Measurements from ENCODE around the gene EML5.

Gene EML5

GRCh38 chr14:88667555-88668273, 125.0 kb downstream of the EML5 start:
- Histone ChIP-seq H3K4me1 (ENCODE audit: control insufficient read depth, insufficient read depth, low read length) (peaks cover 6% of the 10 kb centered on the region), H3K9ac (ENCODE audit: low read length) (no peak overlapping the region), H3K36me3 (ENCODE audit: control insufficient read depth, insufficient read depth, low read length, severe bottlenecking) (no peaks in the 10 kb centered on the region), H3K27me3 (replicated peaks; ENCODE audit: control insufficient read depth, insufficient read depth, low read length) (peaks cover 6% of the 10 kb centered on the region), H3K9me3 (ENCODE audit: control insufficient read depth, low read length) (peaks cover 6% of the 10 kb centered on the region), H3K4me3 (ENCODE audit: low read length) (no peak overlapping the region)
- DNase-seq (ENCODE audit: low read depth): peak; percentile 90

GRCh38 chr14:88660056-88660455, 132.7 kb downstream of the EML5 start:
- H3K4me3 ChIP-seq (ENCODE audit: low read length): no peak overlapping the region
- no peaks in the 10 kb centered on the region for H3K36me3 ChIP-seq (ENCODE audit: control insufficient read depth, insufficient read depth, low read length, severe bottlenecking)
- H3K27me3 ChIP-seq (replicated peaks; ENCODE audit: control insufficient read depth, insufficient read depth, low read length): no peaks in the 10 kb centered on the region

GRCh38 chr14:88639221-88639620, 153.5 kb downstream of the EML5 start:
- H3K9me3 ChIP-seq (ENCODE audit: control insufficient read depth, low read length): peaks cover 17% of the 10 kb centered on the region
- no peak overlapping the region for H3K9ac ChIP-seq (ENCODE audit: low read length)
- H3K27me3 ChIP-seq (replicated peaks; ENCODE audit: control insufficient read depth, insufficient read depth, low read length): no peaks in the 10 kb centered on the region
- no peaks in the 10 kb centered on the region for H3K4me1 ChIP-seq (ENCODE audit: control insufficient read depth, insufficient read depth, low read length)
- H3K4me3 ChIP-seq (ENCODE audit: low read length): no peak overlapping the region
- no peaks in the 10 kb centered on the region for H3K36me3 ChIP-seq (ENCODE audit: control insufficient read depth, insufficient read depth, low read length, severe bottlenecking)
- no peak for DNase-seq (ENCODE audit: low read depth)

More at GRCh38 chr14:88660056-88660455, 132.7 kb downstream of the EML5 start:
- H3K9me3 ChIP-seq (ENCODE audit: control insufficient read depth, low read length): no peaks in the 10 kb centered on the region
- DNase-seq (ENCODE audit: low read depth): peak; percentile 10
- H3K4me1 ChIP-seq (ENCODE audit: control insufficient read depth, insufficient read depth, low read length): no peaks in the 10 kb centered on the region
- H3K9ac ChIP-seq (ENCODE audit: low read length): no peak overlapping the region

- peaks cover 5% of the 10 kb centered on the region for H3K4me1 ChIP-seq (ENCODE audit: control insufficient read depth, insufficient read depth, low read length)
- no peak for DNase-seq (ENCODE audit: low read depth)
- H3K9ac ChIP-seq (ENCODE audit: low read length): no peak overlapping the region
- no peaks in the 10 kb centered on the region for H3K9me3 ChIP-seq (ENCODE audit: control insufficient read depth, low read length)
- H3K36me3 ChIP-seq (ENCODE audit: control insufficient read depth, insufficient read depth, low read length, severe bottlenecking): no peaks in the 10 kb centered on the region
- H3K4me3 ChIP-seq (ENCODE audit: low read length): no peak overlapping the region
- no peaks in the 10 kb centered on the region for H3K27me3 ChIP-seq (replicated peaks; ENCODE audit: control insufficient read depth, insufficient read depth, low read length)
Measured at GRCh38 chr14:88632512-88632911, 160.2 kb downstream of the EML5 start.

- Histone ChIP-seq H3K9ac (ENCODE audit: low read length) (no peak overlapping the region), H3K9me3 (ENCODE audit: control insufficient read depth, low read length) (no peaks in the 10 kb centered on the region), H3K27me3 (replicated peaks; ENCODE audit: control insufficient read depth, insufficient read depth, low read length) (no peaks in the 10 kb centered on the region), H3K4me1 (ENCODE audit: control insufficient read depth, insufficient read depth, low read length) (peaks cover 5% of the 10 kb centered on the region), H3K36me3 (ENCODE audit: control insufficient read depth, insufficient read depth, low read length, severe bottlenecking) (no peaks in the 10 kb centered on the region), H3K4me3 (ENCODE audit: low read length) (no peak overlapping the region)
- no peak for DNase-seq (ENCODE audit: low read depth)
Measured at GRCh38 chr14:88631091-88631490, 161.7 kb downstream of the EML5 start.

GRCh38 chr14:88630565-88630964, 162.2 kb downstream of the EML5 start:
- peak; percentile 41 for DNase-seq (ENCODE audit: low read depth)
- Histone ChIP-seq H3K4me1 (ENCODE audit: control insufficient read depth, insufficient read depth, low read length) (peaks cover 5% of the 10 kb centered on the region), H3K9ac (ENCODE audit: low read length) (no peak overlapping the region), H3K9me3 (ENCODE audit: control insufficient read depth, low read length) (no peaks in the 10 kb centered on the region), H3K4me3 (ENCODE audit: low read length) (peak overlapping the region; percentile 64), H3K27me3 (replicated peaks; ENCODE audit: control insufficient read depth, insufficient read depth, low read length) (no peaks in the 10 kb centered on the region), H3K36me3 (ENCODE audit: control insufficient read depth, insufficient read depth, low read length, severe bottlenecking) (no peaks in the 10 kb centered on the region)

GRCh38 chr14:88628462-88628861, 164.3 kb downstream of the EML5 start:
- Histone ChIP-seq H3K36me3 (ENCODE audit: control insufficient read depth, insufficient read depth, low read length, severe bottlenecking) (no peaks in the 10 kb centered on the region), H3K27me3 (replicated peaks; ENCODE audit: control insufficient read depth, insufficient read depth, low read length) (no peaks in the 10 kb centered on the region), H3K9ac (ENCODE audit: low read length) (no peak overlapping the region), H3K4me1 (ENCODE audit: control insufficient read depth, insufficient read depth, low read length) (peaks cover 5% of the 10 kb centered on the region), H3K4me3 (ENCODE audit: low read length) (no peak overlapping the region), H3K9me3 (ENCODE audit: control insufficient read depth, low read length) (no peaks in the 10 kb centered on the region)
- no peak for DNase-seq (ENCODE audit: low read depth)

- no peak overlapping the region for H3K4me3 ChIP-seq (ENCODE audit: low read length)
- peaks cover 5% of the 10 kb centered on the region for H3K4me1 ChIP-seq (ENCODE audit: control insufficient read depth, insufficient read depth, low read length)
- DNase-seq (ENCODE audit: low read depth): no peak
- H3K9me3 ChIP-seq (ENCODE audit: control insufficient read depth, low read length): no peaks in the 10 kb centered on the region
- H3K36me3 ChIP-seq (ENCODE audit: control insufficient read depth, insufficient read depth, low read length, severe bottlenecking): no peaks in the 10 kb centered on the region
- no peaks in the 10 kb centered on the region for H3K27me3 ChIP-seq (replicated peaks; ENCODE audit: control insufficient read depth, insufficient read depth, low read length)
- H3K9ac ChIP-seq (ENCODE audit: low read length): no peak overlapping the region
Measured at GRCh38 chr14:88628033-88628432, 164.7 kb downstream of the EML5 start.

- Histone ChIP-seq H3K9ac (ENCODE audit: low read length) (no peak overlapping the region), H3K4me3 (ENCODE audit: low read length) (no peak overlapping the region)
Measured at GRCh38 chr14:88625671-88626070, 167.1 kb downstream of the EML5 start.

GRCh38 chr14:88621100-88621499, 171.7 kb downstream of the EML5 start:
- Histone ChIP-seq H3K9ac (ENCODE audit: low read length) (no peak overlapping the region), H3K36me3 (ENCODE audit: control insufficient read depth, insufficient read depth, low read length, severe bottlenecking) (no peaks in the 10 kb centered on the region), H3K4me3 (ENCODE audit: low read length) (no peak overlapping the region), H3K9me3 (ENCODE audit: control insufficient read depth, low read length) (no peaks in the 10 kb centered on the region), H3K4me1 (ENCODE audit: control insufficient read depth, insufficient read depth, low read length) (no peaks in the 10 kb centered on the region), H3K27me3 (replicated peaks; ENCODE audit: control insufficient read depth, insufficient read depth, low read length) (no peaks in the 10 kb centered on the region)
- DNase-seq (ENCODE audit: low read depth): peak; percentile 16

More at GRCh38 chr14:88625671-88626070, 167.1 kb downstream of the EML5 start:
- Histone ChIP-seq H3K9me3 (ENCODE audit: control insufficient read depth, low read length) (no peaks in the 10 kb centered on the region), H3K36me3 (ENCODE audit: control insufficient read depth, insufficient read depth, low read length, severe bottlenecking) (no peaks in the 10 kb centered on the region), H3K27me3 (replicated peaks; ENCODE audit: control insufficient read depth, insufficient read depth, low read length) (no peaks in the 10 kb centered on the region), H3K4me1 (ENCODE audit: control insufficient read depth, insufficient read depth, low read length) (peaks cover 4% of the 10 kb centered on the region)
- DNase-seq (ENCODE audit: low read depth): no peak

- no peak overlapping the region for H3K4me3 ChIP-seq (ENCODE audit: low read length)
- peaks cover 17% of the 10 kb centered on the region for H3K4me1 ChIP-seq (ENCODE audit: control insufficient read depth, insufficient read depth, low read length)
- H3K9ac ChIP-seq (ENCODE audit: low read length): no peak overlapping the region
- peaks cover 3% of the 10 kb centered on the region for H3K36me3 ChIP-seq (ENCODE audit: control insufficient read depth, insufficient read depth, low read length, severe bottlenecking)
- no peaks in the 10 kb centered on the region for H3K9me3 ChIP-seq (ENCODE audit: control insufficient read depth, low read length)
- no peak for DNase-seq (ENCODE audit: low read depth)
- H3K27me3 ChIP-seq (replicated peaks; ENCODE audit: control insufficient read depth, insufficient read depth, low read length): no peaks in the 10 kb centered on the region
Measured at GRCh38 chr14:88618476-88618875, 174.3 kb downstream of the EML5 start.

GRCh38 chr14:88617479-88617878, 175.3 kb downstream of the EML5 start:
- H3K9ac ChIP-seq (ENCODE audit: low read length): no peak overlapping the region
- no peak overlapping the region for H3K4me3 ChIP-seq (ENCODE audit: low read length)
- H3K4me1 ChIP-seq (ENCODE audit: control insufficient read depth, insufficient read depth, low read length): peaks cover 18% of the 10 kb centered on the region
- no peak for DNase-seq (ENCODE audit: low read depth)
- H3K27me3 ChIP-seq (replicated peaks; ENCODE audit: control insufficient read depth, insufficient read depth, low read length): no peaks in the 10 kb centered on the region
- H3K36me3 ChIP-seq (ENCODE audit: control insufficient read depth, insufficient read depth, low read length, severe bottlenecking): peaks cover 13% of the 10 kb centered on the region
- no peaks in the 10 kb centered on the region for H3K9me3 ChIP-seq (ENCODE audit: control insufficient read depth, low read length)
